ENCODE measurements around the gene MAPKAP1.
A peak's percentile ranks its signal among the peaks of the same experiment; 100 is the strongest.

Gene MAPKAP1

DNA sequence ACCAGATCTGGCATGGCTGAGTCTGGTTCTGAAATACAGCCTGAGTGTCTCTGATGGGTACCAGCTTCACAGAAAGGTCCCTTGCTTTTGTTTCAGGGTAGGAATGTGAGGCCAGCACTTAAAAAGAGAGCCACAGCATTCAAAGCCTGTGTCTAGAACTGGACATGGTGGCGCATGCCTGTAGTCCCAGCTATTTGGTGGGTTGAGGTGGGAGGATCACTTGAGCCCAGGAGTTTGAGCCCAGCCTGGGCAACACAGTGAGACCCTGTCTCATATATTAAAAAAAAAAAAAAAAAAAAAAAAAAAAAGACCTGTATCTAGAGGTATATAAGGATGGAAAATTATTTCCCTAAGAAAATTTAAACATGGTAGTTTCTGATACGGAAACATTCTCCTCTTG, 243.1 kb downstream of the MAPKAP1 start:
- DNase-seq, result no peak
- no peaks in the 10 kb centered on the region for H3K27me3 Mint-ChIP-seq
- no peak for ATAC-seq (replicated peaks)
- H3K4me1 Mint-ChIP-seq (ENCODE audit: low read depth in 2 of 2), result peaks cover 0 to 2% of the 10 kb centered on the region in 2 donors
- peaks cover 5% of the 10 kb centered on the region for H3K36me3 Mint-ChIP-seq (ENCODE audit: insufficient read depth)
- no peak overlapping the region for H3K27ac Mint-ChIP-seq
- H3K9me3 Mint-ChIP-seq, result no peaks in the 10 kb centered on the region
- no peak overlapping the region for H3K4me3 Mint-ChIP-seq

- Mint-ChIP-seq H3K9me3 (no peaks in the 10 kb centered on the region), H3K36me3 (ENCODE audit: insufficient read depth) (peaks cover 8% of the 10 kb centered on the region), H3K27me3 (no peaks in the 10 kb centered on the region), H3K4me3 (no peak overlapping the region), H3K4me1 (ENCODE audit: low read depth in 2 of 2) (peaks cover 0 to 2% of the 10 kb centered on the region in 2 donors), H3K27ac (no peak overlapping the region)
- ATAC-seq (replicated peaks) (no peak), DNase-seq (no peak)
Observed at GRCh38 chr9:125462861-125463291, 244.1 kb downstream of the MAPKAP1 start.

GRCh38 chr9:125461636-125462190, 245.3 kb downstream of the MAPKAP1 start:
- ATAC-seq (replicated peaks), result no peak
- Mint-ChIP-seq H3K36me3 (ENCODE audit: insufficient read depth) (peaks cover 9% of the 10 kb centered on the region), H3K9me3 (peaks cover 0 to 7% of the 10 kb centered on the region in 2 donors)

GRCh38 chr9:125460883-125461635, 245.9 kb downstream of the MAPKAP1 start:
- peaks cover 0 to 7% of the 10 kb centered on the region in 2 donors for H3K9me3 Mint-ChIP-seq
- peaks cover 9% of the 10 kb centered on the region for H3K36me3 Mint-ChIP-seq (ENCODE audit: insufficient read depth)
- no peaks in the 10 kb centered on the region for H3K27me3 Mint-ChIP-seq
- ATAC-seq (replicated peaks), result no peak
- no peak overlapping the region for H3K4me3 Mint-ChIP-seq
- no peak for DNase-seq
- peaks cover 0 to 2% of the 10 kb centered on the region in 2 donors for H3K4me1 Mint-ChIP-seq (ENCODE audit: low read depth in 2 of 2)
- H3K27ac Mint-ChIP-seq, result no peak overlapping the region

More at GRCh38 chr9:125461636-125462190, 245.3 kb downstream of the MAPKAP1 start:
- H3K27me3 Mint-ChIP-seq, result no peaks in the 10 kb centered on the region
- no peak overlapping the region for H3K4me3 Mint-ChIP-seq
- H3K4me1 Mint-ChIP-seq (ENCODE audit: low read depth in 2 of 2), result peaks cover 0 to 2% of the 10 kb centered on the region in 2 donors
- no peak for DNase-seq
- H3K27ac Mint-ChIP-seq, result no peak overlapping the region

- peaks cover 0 to 2% of the 10 kb centered on the region in 2 donors for H3K4me1 Mint-ChIP-seq (ENCODE audit: low read depth in 2 of 2)
- H3K27ac Mint-ChIP-seq, result no peak overlapping the region
- DNase-seq (no peak), ATAC-seq (replicated peaks) (no peak)
- H3K4me3 Mint-ChIP-seq, result no peak overlapping the region
- peaks cover 9% of the 10 kb centered on the region for H3K36me3 Mint-ChIP-seq (ENCODE audit: insufficient read depth)
- no peaks in the 10 kb centered on the region for H3K27me3 Mint-ChIP-seq
- peaks cover 0 to 7% of the 10 kb centered on the region in 2 donors for H3K9me3 Mint-ChIP-seq
Observed at GRCh38 chr9:125460346-125460745, 246.7 kb downstream of the MAPKAP1 start.

DNA sequence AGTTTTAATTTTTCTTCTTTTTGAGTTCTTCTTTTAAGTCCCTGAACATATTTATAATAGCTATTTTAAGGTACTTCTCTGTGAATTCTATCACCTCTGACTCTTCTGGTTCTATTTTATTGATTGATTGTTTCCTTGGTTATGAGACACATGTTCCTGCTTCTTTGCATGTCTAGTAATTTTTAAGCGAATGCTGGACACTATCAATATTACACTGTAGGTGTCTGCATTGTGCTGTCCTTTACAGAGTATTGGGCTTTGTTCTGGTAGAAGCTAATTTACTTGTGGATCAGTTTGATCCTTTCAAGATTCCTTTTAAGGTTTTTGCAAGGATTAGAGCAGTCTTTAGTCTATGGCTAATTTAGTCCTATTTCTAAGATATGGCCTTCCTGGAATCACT, 249.7 kb downstream of the MAPKAP1 start:
- DNase-seq, result no peak
- H3K36me3 Mint-ChIP-seq (ENCODE audit: insufficient read depth), result peaks cover 9% of the 10 kb centered on the region
- no peak overlapping the region for H3K27ac Mint-ChIP-seq
- H3K9me3 Mint-ChIP-seq, result peaks cover 0 to 7% of the 10 kb centered on the region in 2 donors
- H3K4me1 Mint-ChIP-seq (ENCODE audit: low read depth in 2 of 2), result peaks cover 0 to 2% of the 10 kb centered on the region in 2 donors
- no peaks in the 10 kb centered on the region for H3K27me3 Mint-ChIP-seq
- no peak for ATAC-seq (replicated peaks)
- no peak overlapping the region for H3K4me3 Mint-ChIP-seq

DNA sequence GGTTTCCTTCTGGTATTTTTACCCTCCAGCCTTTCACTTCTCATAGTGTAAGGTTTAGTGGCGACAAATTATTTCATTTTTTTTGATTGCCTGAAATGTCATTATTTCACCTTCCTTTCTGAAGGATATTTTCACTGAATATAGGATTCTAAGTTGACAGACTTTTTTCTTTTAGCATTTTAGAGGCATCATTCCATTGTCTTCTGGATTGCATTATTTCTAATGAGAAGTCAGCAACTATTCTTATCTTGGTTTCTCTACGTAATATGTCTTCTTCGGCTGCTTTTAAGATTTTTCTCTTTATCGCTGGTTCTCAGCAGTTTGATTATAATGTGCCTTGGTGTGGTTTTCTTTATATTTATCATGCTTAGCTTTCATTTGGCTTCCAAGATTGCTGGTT, 251.1 kb downstream of the MAPKAP1 start:
- Mint-ChIP-seq H3K4me3 (no peak overlapping the region), H3K9me3 (peaks cover 0 to 7% of the 10 kb centered on the region in 2 donors), H3K27ac (no peak overlapping the region), H3K27me3 (no peaks in the 10 kb centered on the region), H3K4me1 (ENCODE audit: low read depth in 2 of 2) (no peaks in the 10 kb centered on the region), H3K36me3 (ENCODE audit: insufficient read depth) (peaks cover 10% of the 10 kb centered on the region)
- ATAC-seq (replicated peaks) (no peak), DNase-seq (no peak)

GRCh38 chr9:125455132-125455531, 251.9 kb downstream of the MAPKAP1 start:
- DNase-seq (no peak), ATAC-seq (replicated peaks) (no peak)
- Mint-ChIP-seq H3K27ac (no peak overlapping the region), H3K4me3 (no peak overlapping the region), H3K36me3 (ENCODE audit: insufficient read depth) (peaks cover 10% of the 10 kb centered on the region), H3K27me3 (no peaks in the 10 kb centered on the region), H3K4me1 (ENCODE audit: low read depth in 2 of 2) (no peaks in the 10 kb centered on the region), H3K9me3 (peaks cover 0 to 7% of the 10 kb centered on the region in 2 donors)

- H3K4me3 Mint-ChIP-seq, result no peak overlapping the region
- H3K27ac Mint-ChIP-seq, result no peak overlapping the region
- no peaks in the 10 kb centered on the region for H3K27me3 Mint-ChIP-seq
- H3K4me1 Mint-ChIP-seq (ENCODE audit: low read depth in 2 of 2), result peaks cover 0 to 6% of the 10 kb centered on the region in 2 donors
- DNase-seq, result no peak
- no peak for ATAC-seq (replicated peaks)
- peaks cover 11% of the 10 kb centered on the region for H3K36me3 Mint-ChIP-seq (ENCODE audit: insufficient read depth)
- no peaks in the 10 kb centered on the region for H3K9me3 Mint-ChIP-seq
Observed at GRCh38 chr9:125447202-125447802, 259.7 kb downstream of the MAPKAP1 start.

- H3K4me1 Mint-ChIP-seq (ENCODE audit: low read depth in 2 of 2), result peaks cover 0 to 6% of the 10 kb centered on the region in 2 donors
- H3K27ac Mint-ChIP-seq, result no peak overlapping the region
- H3K4me3 Mint-ChIP-seq, result no peak overlapping the region
- peaks cover 8% of the 10 kb centered on the region for H3K36me3 Mint-ChIP-seq (ENCODE audit: insufficient read depth)
- no peak for DNase-seq
- peak; percentile 57 for ATAC-seq (replicated peaks)
- no peaks in the 10 kb centered on the region for H3K9me3 Mint-ChIP-seq
- H3K27me3 Mint-ChIP-seq, result no peaks in the 10 kb centered on the region
Observed at GRCh38 chr9:125446561-125447094, 260.4 kb downstream of the MAPKAP1 start.

DNA sequence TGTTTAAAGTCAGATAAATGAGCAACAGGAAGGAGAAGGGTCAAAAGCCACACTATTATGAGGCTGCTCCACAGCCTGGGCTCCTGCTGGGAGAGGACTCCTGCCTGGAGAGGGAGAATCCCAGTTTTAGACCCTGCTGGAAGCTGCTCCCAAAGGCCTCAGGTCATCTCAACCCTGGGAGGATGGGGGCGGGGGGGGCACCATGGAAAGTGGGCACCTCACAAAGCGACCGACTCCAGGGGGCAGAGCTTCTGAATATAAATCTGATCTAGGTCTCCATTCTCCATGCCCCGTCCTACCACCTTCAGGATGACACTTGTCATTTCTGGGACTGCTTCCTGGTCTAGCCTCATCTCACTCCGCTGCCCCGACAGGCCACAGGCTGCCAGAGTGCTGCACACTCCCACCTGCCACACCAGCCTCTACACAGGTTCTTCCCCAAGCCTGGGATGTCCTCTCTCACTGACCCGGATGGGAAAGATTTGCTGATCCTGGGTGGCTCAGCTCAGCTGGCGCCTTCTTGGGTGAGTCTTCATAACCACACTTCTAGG, 262.0 kb downstream of the MAPKAP1 start:
- DNase-seq (no peak), ATAC-seq (replicated peaks) (no peak)
- Mint-ChIP-seq H3K27ac (peak overlapping the region in 1 of 2 donors; percentile 80), H3K36me3 (ENCODE audit: insufficient read depth) (peaks cover 10% of the 10 kb centered on the region), H3K4me1 (ENCODE audit: low read depth in 2 of 2) (peaks cover 0 to 6% of the 10 kb centered on the region in 2 donors), H3K27me3 (no peaks in the 10 kb centered on the region), H3K4me3 (no peak overlapping the region), H3K9me3 (no peaks in the 10 kb centered on the region)

GRCh38 chr9:125444166-125444565, 262.8 kb downstream of the MAPKAP1 start:
- ATAC-seq (replicated peaks), result no peak
- no peak for DNase-seq
- Mint-ChIP-seq H3K27me3 (no peaks in the 10 kb centered on the region), H3K36me3 (ENCODE audit: insufficient read depth) (peaks cover 16% of the 10 kb centered on the region), H3K27ac (peak overlapping the region in 1 of 2 donors; percentile 12), H3K9me3 (no peaks in the 10 kb centered on the region), H3K4me3 (no peak overlapping the region), H3K4me1 (ENCODE audit: low read depth in 2 of 2) (peaks cover 0 to 6% of the 10 kb centered on the region in 2 donors)

DNA sequence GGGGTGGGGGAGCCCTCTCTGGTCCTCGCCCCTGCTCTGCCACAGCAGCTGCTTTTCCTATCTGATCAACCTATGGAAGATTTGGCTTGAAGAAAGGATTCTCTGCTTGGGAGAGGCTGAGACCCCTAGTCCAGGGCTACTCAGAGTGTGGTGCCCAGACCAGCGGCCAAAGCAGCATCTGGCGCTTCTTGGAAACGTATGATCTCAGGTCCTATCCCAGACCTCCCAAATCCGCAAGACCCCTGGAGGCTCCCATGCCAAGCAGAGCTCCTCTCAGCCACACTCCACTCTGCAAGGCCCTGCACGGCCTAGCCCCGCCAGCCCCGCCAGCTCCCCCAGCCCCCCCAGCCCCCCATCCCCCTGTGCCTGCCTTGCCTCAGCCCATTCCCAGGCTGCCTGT, 263.6 kb downstream of the MAPKAP1 start:
- Mint-ChIP-seq H3K36me3 (ENCODE audit: insufficient read depth) (peaks cover 17% of the 10 kb centered on the region), H3K27me3 (no peaks in the 10 kb centered on the region), H3K4me1 (ENCODE audit: low read depth in 2 of 2) (peaks cover 0 to 6% of the 10 kb centered on the region in 2 donors), H3K27ac (peak overlapping the region in 1 of 2 donors; percentile 12), H3K9me3 (no peaks in the 10 kb centered on the region), H3K4me3 (no peak overlapping the region)
- no peak for DNase-seq
- ATAC-seq (replicated peaks), result no peak

All from effector memory CD8-positive, alpha-beta T cell (primary cell).